Adrenal gland (tissue), 5 donors: ENCODE data around the gene CHDH.

Source experiments
- CTCF ChIP-seq, 6 experiments: fragments of 450-650 bp in 4 of 6; fragments of 200-600 bp in 2 of 6; sonication (generic) in 1 of 6; IDR thresholded peaks; 1 replicate in 5 of 6; 2 replicates in 1 of 6; pipeline versions ENCODE4 v1.5.1 to v1.8.0; 2016 to 2021; ENCODE audit warnings: antibody characterized with exemption in 6 of 6, mild to moderate bottlenecking in 2 of 6, moderate library complexity in 1 of 6
- POLR2A ChIP-seq, 2 donors: fragments of 450-650 bp; IDR thresholded peaks; one replicate each; pipeline ENCODE4 v1.6.1; 2017; ENCODE audit warnings: antibody characterized with exemption in 2 of 2, mild to moderate bottlenecking in 2 of 2, moderate library complexity in 1 of 2
- donor health status: DM: no; HTN: no; CAD: no.

- TF ChIP-seq CTCF (IDR thresholded peaks at IDR 0.05) (no peak), POLR2A (IDR thresholded peaks at IDR 0.05) (no peak)
These were observed 29.0 kb downstream of the CHDH start for GRCh38 chr3:53817211-53817610.
